ENCODE data around the gene GLI2. TPM values are rescaled to one million over a fixed set of nuclear protein-coding genes. Genes with fewer than 3 reads are reported as not detected.

The GLI2 gene
- total and polyA plus RNA-seq, 12 donors: 0.37 to 1.7 (median 1.0) TPM

- no peak for ATAC-seq
- intact Hi-C loops (cut with DNase I): no loop called here
Measured at GRCh38 chr2:120726245-120726644, 9.4 kb upstream of the GLI2 start.

GRCh38 chr2:120729406-120730399 is 6.0 kb upstream of the GLI2 start:
- intact Hi-C loops (cut with DNase I): loop anchor here in 5 of 10 donors (10.0 kb wide), 3 partner anchors 135 to 225 kb away; no protein-coding TSS in a partner anchor
- H3K27me3 ChIP-seq: peaks cover 0 to 46% (median 29%) of the 10 kb centered on the region in 7 donors
- no peaks in the 10 kb centered on the region for H3K36me3 ChIP-seq
- 29 to 37% methylated on average over 8 of the region's 8 CpGs for WGBS, 2 donors
- H3K27ac ChIP-seq: no peak overlapping the region
- peaks cover 0 to 22% (median 7%) of the 10 kb centered on the region in 11 donors for H3K9me3 ChIP-seq
- TF ChIP-seq CTCF (IDR thresholded peaks at IDR 0.05): no peak
- no peak overlapping the region for H3K4me3 ChIP-seq
- DNase-seq (no peak), ATAC-seq (peak in 3 of 8 donors; percentile 46 to 87 (median 65))
- H3K4me1 ChIP-seq: peaks cover 0 to 3% (median 0%) of the 10 kb centered on the region in 9 donors

More at GRCh38 chr2:120726245-120726644, 9.4 kb upstream of the GLI2 start:
- peaks cover 0 to 12% (median 2%) of the 10 kb centered on the region in 7 donors for H3K27me3 ChIP-seq
- no peak for DNase-seq
- no peak overlapping the region for H3K4me3 ChIP-seq
- H3K36me3 ChIP-seq: no peaks in the 10 kb centered on the region
- H3K27ac ChIP-seq: no peak overlapping the region
- no peak for TF ChIP-seq CTCF (IDR thresholded peaks at IDR 0.05)
- H3K9me3 ChIP-seq: peaks cover 0 to 27% (median 7%) of the 10 kb centered on the region in 11 donors
- peaks cover 2 to 17% (median 13%) of the 10 kb centered on the region in 9 donors for H3K4me1 ChIP-seq

- peaks cover 0 to 12% (median 4%) of the 10 kb centered on the region in 11 donors for H3K9me3 ChIP-seq
- intact Hi-C loops (cut with DNase I): loop anchor here in 5 of 10 donors (10.0 kb wide), 3 partner anchors 134 to 224 kb away; no protein-coding TSS in a partner anchor
- peaks cover 0 to 60% (median 42%) of the 10 kb centered on the region in 7 donors for H3K27me3 ChIP-seq
- no peak overlapping the region for H3K27ac ChIP-seq
- TF ChIP-seq CTCF (IDR thresholded peaks at IDR 0.05): no peak
- H3K4me1 ChIP-seq: peaks cover 0 to 7% (median 3%) of the 10 kb centered on the region in 9 donors
- no peak overlapping the region for H3K4me3 ChIP-seq
- DNase-seq (no peak), ATAC-seq (no peak)
- WGBS, 2 donors: 87 to 93% methylated on average over 5 of the region's 5 CpGs
- no peaks in the 10 kb centered on the region for H3K36me3 ChIP-seq
Measured at GRCh38 chr2:120731175-120731574, 4.5 kb upstream of the GLI2 start.

GRCh38 chr2:120732506-120733237 is 3.0 kb upstream of the GLI2 start:
- Histone ChIP-seq H3K27me3 (peaks cover 0 to 75% (median 56%) of the 10 kb centered on the region in 7 donors), H3K9me3 (no peaks in the 10 kb centered on the region), H3K36me3 (no peaks in the 10 kb centered on the region), H3K4me1 (peaks cover 2 to 19% (median 10%) of the 10 kb centered on the region in 9 donors), H3K4me3 (no peak overlapping the region), H3K27ac (no peak overlapping the region)
- no peak for TF ChIP-seq CTCF (IDR thresholded peaks at IDR 0.05)
- WGBS, 2 donors: 84% methylated on average over 14 of the region's 14 CpGs
- ATAC-seq (no peak), DNase-seq (peak in 1 of 2 donors; percentile 2)
- intact Hi-C loops (cut with DNase I): loop anchor here in 5 of 10 donors (10.0 kb wide), 3 partner anchors 132 to 222 kb away; no protein-coding TSS in a partner anchor

Data from heart right ventricle (tissue), 16 donors.